Measurements from ENCODE around the gene GAB3.

GRCh38 chrX:154698630-154699248, 52.1 kb downstream of the GAB3 start:
- no peak for TF ChIP-seq CTCF (optimal IDR thresholded peaks at IDR 0.05 in 1 of 3, IDR thresholded peaks at IDR 0.05 in 1 of 3, conservative IDR thresholded peaks at IDR 0.05 in 1 of 3; ENCODE audit: extremely low read depth in 1 of 3, insufficient read depth in 2 of 3, low read length in 3 of 3)
- no peak for TF ChIP-seq EZH2 (IDR thresholded peaks at IDR 0.05; ENCODE audit: low read length)

Data from keratinocyte (primary cell).